ENCODE measurements around the gene PSMB4. TPM values are rescaled to one million over a fixed set of nuclear protein-coding genes. Genes with fewer than 3 reads are reported as not detected.
"Not testable (repeated sequence)": the region's sequence is repeated elsewhere in the genome, so short reads cannot be mapped to it uniquely, and the experiment has no call there.

PSMB4 gene
- total RNA-seq, 2 donors from 2014 or later: 179 to 210 TPM

DNA sequence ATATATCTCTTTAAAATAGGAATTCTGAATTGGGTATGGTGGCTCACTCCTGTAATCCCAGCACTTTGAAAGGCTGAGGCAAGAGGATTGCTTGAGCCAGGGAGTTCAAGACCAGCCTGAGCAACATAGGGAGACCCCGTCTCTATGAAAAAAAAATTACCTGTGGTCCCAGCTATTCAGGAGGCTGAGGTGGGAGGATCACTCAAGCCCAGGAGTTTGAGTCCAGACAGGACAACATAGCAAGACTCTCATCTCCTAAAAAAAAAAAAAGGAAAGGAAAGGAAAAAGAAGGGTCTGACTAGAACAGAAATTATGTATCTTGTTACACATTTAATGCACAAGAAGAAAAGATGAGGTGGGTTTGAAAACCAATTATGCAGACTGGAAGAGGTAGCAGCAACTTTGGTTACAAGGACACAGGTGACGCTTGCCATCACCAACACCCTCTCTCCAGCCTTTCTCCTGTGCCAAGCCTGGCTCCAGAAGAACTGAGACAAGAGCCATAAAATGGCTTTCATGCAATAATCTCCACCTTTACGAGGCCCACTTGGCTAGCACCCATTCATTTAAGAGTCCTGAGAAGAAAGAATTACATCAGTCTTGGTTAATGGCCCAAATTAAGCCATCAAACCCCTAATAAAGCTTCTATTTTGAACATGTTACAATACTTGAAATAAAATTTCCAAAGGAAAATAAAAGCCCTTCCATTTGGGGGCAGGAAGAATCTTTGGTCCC lies 22.1 kb upstream of the PSMB4 start:
- no peak for DNase-seq (ENCODE audit: low spot score)
- intact Hi-C loops (cut with DNase I): no loop called here

DNA sequence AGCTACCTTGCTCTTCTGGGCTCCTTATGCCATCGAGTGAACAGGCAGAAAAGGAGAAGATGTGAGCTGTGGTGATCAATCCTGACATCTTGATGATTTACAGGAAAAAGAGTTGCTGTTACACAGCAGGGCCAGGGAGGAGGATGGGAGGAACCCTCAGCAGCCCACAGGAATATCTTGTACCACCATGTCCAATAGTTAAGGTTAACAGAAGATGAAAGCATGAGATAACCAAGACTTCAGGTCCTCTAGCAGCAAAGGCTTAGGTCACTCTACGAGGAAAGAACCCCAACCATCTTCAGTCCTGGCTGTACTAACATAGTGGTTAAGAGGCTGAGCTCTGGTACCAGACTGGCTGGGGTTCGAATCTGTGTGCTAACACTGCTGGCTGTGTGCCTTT lies 14.8 kb upstream of the PSMB4 start:
- intact Hi-C loops (cut with DNase I): no loop called here
- no peak for DNase-seq (ENCODE audit: low spot score)

DNA sequence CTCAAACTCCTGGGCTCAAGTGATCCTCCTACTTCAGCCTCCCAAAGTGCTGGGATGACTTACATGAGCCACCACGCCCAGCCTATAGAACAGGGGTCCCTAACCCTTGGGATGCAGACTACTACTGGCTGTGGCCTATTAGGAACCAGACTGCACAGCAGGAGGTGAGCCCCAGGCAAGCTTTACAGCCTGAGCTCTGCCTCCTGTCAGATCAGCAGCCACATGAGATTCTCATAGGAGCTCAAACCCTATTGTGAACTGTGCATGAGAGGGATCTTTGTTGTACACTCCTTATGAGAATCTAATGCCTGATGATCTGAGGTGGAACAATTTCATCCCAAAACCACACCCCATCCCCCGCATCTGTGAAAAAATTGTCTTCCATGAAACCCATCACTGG lies 13.4 kb upstream of the PSMB4 start:
- DNase-seq (ENCODE audit: low spot score): no peak
- intact Hi-C loops (cut with DNase I): no loop called here

DNA sequence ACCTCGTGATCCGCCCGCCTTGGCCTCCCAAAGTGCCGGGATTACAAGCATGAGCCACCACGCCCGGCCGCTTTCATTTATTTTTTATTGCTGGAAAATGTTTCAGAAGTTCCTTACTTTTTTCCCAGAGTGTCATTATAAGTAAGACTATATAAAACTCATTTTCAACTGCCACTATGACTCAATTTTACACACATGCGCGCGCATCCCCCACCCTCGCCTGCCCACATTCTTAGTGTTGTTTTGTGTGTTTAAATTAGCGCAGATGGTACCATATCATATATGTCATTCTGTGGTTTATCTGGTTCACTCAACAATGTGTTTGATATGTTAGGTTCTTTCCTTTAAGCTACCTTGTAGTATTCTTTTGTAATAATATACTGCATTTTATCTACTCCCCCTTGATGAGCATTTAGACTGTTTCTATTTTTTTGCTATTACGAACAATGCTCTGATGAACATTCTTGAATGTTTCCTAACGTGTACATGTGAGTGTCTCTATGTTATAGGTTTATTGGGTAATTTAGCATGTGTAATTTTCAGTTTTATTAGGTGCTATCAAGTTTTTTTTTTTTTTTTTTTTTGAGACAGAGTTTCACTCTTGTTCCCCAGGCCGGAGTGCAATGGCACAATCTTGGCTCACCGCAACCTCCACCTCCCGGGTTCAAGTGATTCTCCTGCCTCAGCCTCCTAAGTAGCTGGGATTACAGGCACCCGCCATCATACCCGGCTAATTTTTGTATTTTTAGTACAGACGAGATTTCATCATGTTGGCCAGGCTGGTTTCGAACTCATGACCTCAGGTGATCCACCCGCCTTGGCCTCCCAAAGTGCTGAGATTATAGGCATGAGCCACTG lies 8.9 kb upstream of the PSMB4 start:
- intact Hi-C loops (cut with DNase I); DNase-seq (ENCODE audit: low spot score): not testable (repeated sequence)

DNA sequence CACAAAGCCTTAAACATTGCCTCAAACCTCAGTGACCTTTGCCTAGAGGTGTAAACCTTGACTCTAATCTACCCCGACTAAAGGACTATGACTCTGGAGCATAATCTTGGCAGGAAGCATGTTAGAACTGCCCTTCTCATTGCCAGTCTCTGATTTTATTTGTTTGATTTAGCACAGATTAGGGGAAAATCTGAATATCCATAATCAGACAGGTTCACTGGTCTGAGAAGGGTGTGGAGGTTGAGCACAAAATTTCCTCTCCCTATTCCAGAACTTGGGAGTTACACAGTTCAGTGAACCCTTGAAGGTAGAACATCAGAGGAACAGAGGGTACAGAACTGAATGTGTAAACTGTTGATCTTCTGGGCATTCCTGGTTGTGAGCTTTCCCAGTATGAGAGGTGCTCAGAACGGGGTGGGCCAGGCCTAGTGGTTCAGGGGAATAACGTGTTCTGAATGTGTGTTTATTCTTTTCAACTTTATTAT lies 8.3 kb upstream of the PSMB4 start:
- intact Hi-C loops (cut with DNase I): no loop called here
- DNase-seq (ENCODE audit: low spot score): no peak

DNA sequence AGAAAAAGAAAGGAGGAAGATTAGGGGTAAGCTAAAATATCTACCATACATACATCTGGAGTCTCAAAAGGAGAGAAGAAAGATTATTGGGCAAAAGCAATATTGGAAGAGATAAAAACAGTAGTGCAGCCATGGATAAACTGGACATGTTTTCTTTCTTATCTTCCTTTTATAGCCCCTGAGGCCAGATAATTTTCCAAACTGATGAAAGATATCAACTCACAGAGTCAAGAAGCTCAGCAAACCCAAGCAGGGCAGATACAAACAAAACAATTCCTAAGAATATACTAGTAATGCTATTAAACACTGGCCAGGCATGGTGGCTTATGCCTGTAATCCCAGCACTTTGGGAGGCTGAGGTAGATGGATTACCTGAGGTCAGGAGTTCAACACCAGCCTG lies 5.8 kb upstream of the PSMB4 start:
- DNase-seq (ENCODE audit: low spot score): no peak
- intact Hi-C loops (cut with DNase I): no loop called here

DNA sequence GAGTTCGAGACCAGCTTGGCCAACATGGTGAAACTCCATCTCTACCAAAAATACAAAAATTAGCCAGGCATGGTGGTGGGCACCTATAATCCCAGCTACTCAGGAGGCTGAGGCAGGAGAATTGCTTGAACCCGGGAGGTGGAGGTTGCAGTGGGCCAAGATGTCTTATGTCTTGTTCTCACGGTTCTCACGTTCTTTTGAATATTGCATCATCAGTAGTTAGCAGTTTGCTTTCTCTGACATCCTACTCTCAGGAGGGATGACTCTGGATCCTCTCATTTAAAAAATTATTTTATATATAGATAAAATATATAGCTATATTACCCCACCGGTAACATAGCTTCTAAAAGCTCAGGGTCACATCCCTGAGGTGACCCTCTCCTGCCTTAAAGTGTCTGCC lies 3.1 kb upstream of the PSMB4 start:
- intact Hi-C loops (cut with DNase I); DNase-seq (ENCODE audit: low spot score): not testable (repeated sequence)

DNA sequence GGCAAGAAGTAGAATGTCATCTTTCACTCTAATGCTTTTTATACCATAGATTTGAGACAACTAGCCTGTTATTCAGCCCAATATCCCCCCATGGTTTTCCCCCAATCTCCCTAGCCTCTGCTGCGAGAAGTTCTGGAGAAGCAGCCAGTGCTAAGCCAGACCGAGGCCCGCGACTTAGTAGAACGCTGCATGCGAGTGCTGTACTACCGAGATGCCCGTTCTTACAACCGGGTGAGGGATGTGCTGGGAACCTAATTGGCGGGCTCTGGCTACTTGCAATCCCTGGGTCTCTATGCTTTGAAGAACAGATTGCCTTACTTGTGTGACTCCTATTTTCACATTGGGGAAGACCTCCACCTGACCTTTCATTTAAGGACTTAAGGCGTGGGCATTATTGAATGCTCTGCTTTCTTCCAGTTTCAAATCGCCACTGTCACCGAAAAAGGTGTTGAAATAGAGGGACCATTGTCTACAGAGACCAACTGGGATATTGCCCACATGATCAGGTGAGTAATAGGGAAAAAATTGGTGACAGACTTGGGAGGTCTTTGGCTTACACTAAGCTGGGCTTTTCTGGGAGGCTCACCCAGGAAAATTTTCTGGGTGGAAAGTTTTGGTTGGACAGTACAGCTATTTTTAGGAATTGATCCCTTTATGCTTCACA lies 1.9 kb downstream of the PSMB4 start:
- DNase-seq (ENCODE audit: low spot score): no peak
- intact Hi-C loops (cut with DNase I): loop anchor here in 1 of 2 donors (10.0 kb wide), 1 partner anchor 96 kb away; no protein-coding TSS in a partner anchor

DNA sequence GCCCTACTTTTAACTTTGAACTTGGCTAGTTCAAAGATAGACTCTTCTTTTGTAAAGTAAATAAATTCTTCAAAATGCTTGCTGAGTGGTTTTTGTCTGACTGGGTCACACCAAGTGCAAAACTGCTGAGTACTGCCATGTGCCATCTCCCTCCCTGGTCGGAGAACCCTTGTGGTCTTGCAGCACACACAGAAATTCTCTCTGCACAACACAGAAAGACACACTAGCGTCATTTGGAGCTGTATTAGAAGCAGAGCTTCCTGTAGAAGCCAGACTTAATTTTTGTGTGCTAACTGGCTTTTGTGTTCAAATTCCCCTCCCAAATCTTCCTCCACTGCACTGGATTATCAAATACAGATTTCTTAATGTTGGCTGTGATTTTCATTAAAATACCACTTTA lies 2.5 kb downstream of the PSMB4 start:
- intact Hi-C loops (cut with DNase I): loop anchor here in 1 of 2 donors (10.0 kb wide), 1 partner anchor 97 kb away; no protein-coding TSS in a partner anchor
- DNase-seq (ENCODE audit: low spot score): no peak

DNA sequence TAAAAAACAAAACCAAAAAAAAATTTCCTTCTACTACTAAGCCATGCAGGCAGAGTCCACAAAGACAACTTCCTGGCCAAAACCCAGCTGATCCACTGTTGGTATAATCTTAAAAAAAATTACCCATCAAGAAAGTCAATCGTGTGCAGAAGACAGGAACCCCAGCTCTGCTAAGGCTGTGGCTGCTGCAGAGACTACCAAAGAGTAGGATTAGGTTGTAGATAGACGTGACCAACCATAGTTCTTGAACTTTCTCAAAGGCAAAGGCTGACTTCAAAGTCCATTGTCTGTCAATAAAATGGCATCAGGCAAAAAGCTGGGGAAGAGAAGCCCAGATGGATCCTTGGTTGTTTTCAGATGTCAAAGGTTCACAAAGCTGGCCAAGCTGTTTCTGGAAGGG lies 3.4 kb downstream of the PSMB4 start:
- intact Hi-C loops (cut with DNase I): loop anchor here in 1 of 2 donors (10.0 kb wide), 1 partner anchor 98 kb away; no protein-coding TSS in a partner anchor
- no peak for DNase-seq (ENCODE audit: low spot score)

DNA sequence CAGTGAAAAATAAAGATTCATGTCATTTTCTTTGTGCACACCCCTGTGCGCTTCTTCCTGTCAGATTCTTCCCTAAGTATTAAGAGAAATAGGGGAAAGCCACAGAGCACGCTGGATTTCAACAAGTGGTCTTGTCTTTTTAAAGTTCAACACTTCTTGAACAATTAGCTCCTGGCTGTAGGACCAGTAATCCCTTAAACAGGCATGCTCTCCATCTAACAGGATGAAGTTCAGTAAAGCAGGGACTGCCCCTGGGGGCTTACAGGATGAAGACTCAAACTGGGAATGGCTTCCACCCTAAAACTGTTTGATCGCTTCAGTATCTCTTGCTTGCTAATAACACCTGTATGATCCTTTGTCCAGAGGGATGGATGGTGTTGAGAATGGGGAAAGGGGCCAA lies 4.2 kb downstream of the PSMB4 start:
- intact Hi-C loops (cut with DNase I): loop anchor here in 1 of 2 donors (10.0 kb wide), 1 partner anchor 99 kb away; no protein-coding TSS in a partner anchor
- DNase-seq (ENCODE audit: low spot score): no peak

DNA sequence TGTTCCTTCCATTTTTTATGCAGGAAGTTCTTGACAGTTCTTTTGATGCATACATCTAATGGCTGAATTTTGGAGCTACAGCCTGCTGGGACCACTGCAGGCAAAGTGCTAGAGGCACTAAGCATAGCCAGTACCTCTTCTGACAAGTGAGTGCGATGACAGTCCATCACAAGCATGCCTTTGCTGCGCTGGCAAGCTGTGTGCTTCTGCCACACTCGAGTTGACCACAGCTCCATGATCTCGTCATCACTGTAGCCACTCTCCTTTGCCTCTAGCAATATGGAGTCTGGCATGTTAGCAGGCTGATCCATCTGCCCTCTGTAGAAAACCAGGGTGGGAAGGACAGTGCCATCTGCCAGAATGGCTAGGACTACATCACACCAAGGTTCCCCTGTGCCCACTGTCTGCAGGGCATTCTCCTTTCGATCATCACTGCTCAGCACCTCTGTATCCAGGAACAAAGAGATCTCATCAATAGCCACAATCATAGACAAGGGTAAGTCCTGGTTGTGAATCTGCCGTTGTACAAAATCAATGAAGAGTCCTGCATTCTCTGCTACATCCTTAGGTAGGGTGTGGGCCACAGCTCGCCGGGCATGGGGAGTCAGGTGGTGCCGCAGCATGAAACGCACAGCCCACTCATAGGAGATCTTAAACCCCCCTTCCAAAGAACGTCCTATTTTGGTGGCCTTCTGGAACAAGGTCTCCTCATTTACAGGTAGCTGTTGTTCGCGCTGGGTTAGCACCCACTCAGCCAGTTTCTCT lies 6.0 kb downstream of the PSMB4 start:
- DNase-seq (ENCODE audit: low spot score): no peak
- intact Hi-C loops (cut with DNase I): loop anchor here in 1 of 2 donors (10.0 kb wide), 1 partner anchor 101 kb away; no protein-coding TSS in a partner anchor

DNA sequence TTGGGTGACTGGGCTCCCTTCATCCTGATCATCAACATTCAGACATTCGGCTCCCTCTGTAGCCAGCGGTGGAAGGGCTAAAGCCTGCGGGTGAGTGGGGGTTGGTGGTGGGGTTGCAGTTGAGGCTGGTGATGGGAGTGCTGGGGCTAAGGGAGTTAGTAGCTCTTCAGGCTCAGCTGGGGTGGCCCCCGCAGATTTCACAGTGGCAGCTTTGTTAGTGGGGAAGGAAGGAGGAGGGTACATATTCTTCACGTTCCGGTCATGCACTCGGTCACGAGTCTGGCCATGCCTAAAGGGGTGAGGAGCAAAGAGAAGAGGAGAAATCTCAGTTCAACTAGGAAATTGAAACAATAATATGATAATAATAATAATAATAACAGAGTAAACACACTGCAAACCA lies 6.8 kb downstream of the PSMB4 start:
- intact Hi-C loops (cut with DNase I): loop anchor here in 1 of 2 donors (10.0 kb wide), 1 partner anchor 101 kb away; no protein-coding TSS in a partner anchor
- DNase-seq (ENCODE audit: low spot score): no peak

DNA sequence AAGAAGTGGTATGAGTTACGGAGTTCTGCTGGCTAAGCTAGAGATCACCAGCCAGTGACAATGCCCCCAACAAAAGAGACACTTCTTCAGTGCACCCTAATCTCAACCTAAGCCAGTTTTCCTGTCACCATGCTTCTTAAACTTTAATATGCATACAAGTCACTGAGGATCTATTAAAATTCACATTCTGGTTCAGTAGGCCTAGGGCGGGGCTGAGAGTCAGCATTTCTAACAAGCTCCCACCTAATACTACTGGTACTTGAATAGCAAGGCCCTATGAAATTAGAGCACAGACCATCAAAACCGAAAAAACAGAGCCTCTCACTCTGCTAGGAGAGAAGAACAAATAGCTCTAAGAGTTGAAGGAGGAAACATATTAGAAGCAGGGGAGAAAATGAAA lies 7.9 kb downstream of the PSMB4 start:
- DNase-seq (ENCODE audit: low spot score): no peak
- intact Hi-C loops (cut with DNase I): loop anchor here in 1 of 2 donors (10.0 kb wide), 1 partner anchor 103 kb away; no protein-coding TSS in a partner anchor

DNA sequence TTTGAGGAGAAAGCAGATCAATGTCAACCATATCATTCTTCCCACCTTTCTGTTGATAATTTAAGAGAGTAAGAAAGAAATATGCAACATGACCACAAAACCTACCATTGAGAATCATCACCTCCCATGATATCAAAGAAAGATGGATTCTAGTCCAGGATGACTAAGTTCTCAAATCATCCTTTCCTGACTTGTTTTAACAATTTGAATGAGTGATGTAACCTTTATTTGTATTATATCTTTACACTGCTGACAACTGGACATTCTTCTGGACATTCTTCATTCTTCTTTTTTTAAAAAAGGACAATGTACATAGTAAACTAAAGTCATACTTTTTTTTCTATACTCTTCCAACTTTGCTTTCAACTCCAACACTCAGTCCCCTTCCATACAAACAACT lies 9.5 kb downstream of the PSMB4 start:
- intact Hi-C loops (cut with DNase I): loop anchor here in 1 of 2 donors (10.0 kb wide), 1 partner anchor 104 kb away; no protein-coding TSS in a partner anchor
- no peak for DNase-seq (ENCODE audit: low spot score)

DNA sequence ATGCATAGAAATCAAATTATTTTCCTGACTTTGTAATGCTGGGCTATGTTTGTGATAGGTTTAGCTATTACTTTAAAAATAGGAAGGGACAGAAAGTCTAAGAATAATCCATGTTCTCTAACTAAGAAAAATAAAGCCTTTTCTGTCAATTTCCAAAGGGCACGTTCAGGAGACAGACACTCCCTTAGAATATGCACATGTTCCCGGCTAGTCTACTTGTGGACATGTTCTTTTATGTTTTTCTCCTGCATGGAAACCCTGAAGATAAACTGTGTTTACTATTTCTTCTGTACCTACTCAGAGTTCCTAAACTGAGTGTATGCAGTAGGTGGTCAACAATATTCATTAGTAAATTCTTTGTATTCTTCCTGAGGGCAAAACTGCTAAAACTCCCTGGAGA lies 12.5 kb downstream of the PSMB4 start:
- intact Hi-C loops (cut with DNase I): no loop called here
- DNase-seq (ENCODE audit: low spot score): no peak

DNA sequence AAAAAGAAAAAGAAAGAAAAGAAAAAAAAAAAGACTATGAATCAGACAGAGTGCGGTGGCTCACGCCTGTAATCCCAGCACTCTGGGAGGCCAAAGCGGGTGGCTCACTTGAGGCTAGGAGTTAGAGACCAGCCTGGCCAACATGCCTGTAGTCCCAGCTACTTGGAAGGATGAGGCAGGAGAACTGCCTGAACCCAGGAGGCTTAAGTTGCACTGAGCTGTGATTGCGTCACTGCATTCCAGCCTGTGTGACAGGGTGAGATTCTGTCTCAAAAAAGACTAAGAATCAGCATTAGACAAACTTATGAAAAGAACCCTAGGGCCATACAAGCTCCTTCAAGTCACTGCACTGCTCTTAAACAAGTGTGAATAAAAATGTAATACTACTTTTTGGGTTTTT lies 16.9 kb downstream of the PSMB4 start:
- intact Hi-C loops (cut with DNase I): loop anchor here in 1 of 2 donors (5.0 kb wide), 1 partner anchor 929 kb away; the partner anchor contains the start of gene TARS2
- DNase-seq (ENCODE audit: low spot score): no peak

DNA sequence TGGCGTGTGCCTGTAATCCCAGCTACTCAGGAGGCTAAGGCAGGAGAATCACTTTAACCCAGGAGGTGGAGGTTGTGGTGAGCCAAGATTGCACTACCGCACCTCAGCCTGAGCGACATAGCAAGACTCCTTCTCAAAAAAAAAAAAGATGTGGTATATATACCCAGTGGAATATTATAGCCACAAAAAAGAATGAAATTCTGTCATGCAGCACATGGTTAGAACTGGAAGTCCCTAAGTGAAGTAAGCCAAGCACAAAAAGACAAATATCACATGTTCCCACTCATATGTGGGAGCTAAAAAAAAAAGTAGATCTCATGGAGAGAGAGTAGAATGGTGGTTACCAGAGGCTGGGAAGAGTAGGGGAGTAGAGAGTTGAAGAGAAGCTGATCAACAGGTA lies 18.7 kb downstream of the PSMB4 start:
- intact Hi-C loops (cut with DNase I): loop anchor here in 1 of 2 donors (5.0 kb wide), 1 partner anchor 931 kb away; the partner anchor contains the start of gene TARS2
- no peak for DNase-seq (ENCODE audit: low spot score)

All from posterior vena cava (tissue), 2 donors.